GM04503 (cell line): ENCODE results near the gene GALNT10.

Experiments
- DNase-seq: peaks from one replicate; pipeline ENCODE4 v3.0.0-alpha.2; 2012; ENCODE audit warnings: low read depth

GALNT10 gene

DNA sequence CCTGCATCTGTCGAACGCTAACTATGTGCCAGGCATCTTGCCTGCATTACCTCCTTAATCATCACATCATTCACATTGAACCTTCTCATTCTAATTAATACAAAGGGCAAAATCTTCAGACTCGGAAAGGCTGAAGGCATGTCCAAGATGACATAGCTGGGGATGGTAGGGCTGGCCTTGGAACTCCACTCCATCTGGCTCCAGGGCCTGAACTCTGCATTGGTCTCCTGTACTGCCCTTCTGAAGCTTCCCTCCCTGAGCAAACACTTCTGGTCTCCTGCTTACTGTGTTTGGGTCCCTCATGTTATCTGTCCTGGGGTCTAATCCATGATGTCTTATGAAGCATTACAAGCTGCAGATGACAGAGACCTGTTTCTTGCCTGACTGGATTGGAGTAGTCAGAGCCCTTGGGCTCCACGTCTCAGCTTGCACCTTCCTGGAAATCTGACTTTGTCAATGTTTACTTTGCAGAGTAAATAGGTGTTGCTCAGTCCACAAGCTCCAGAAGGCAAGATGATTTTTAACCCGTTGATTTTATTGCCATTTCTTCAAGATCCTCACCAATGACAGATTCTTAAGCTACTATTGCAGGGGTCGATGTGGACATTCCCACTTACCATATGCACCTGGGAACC lies 106.1 kb downstream of the GALNT10 start:
- no peak for DNase-seq

DNA sequence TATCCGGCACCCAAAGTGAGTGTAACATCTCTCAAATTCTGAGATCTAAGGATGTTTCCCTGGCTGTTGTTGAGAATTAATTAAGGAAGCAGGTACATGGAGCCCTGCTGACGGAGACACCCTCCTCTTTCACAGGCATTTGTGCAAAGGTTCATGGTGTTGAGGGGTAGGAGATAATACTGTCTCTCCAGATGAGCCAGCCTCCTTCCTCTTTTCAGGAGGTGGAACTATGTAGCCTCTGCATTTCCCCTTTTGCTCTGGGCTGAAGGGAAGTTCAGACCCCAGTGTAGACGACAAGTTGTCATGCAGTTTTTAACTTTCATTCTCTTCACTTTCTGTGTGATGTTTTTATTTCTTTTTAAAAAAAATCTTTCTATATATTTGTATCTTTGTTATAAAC lies 107.5 kb downstream of the GALNT10 start:
- DNase-seq: no peak

DNA sequence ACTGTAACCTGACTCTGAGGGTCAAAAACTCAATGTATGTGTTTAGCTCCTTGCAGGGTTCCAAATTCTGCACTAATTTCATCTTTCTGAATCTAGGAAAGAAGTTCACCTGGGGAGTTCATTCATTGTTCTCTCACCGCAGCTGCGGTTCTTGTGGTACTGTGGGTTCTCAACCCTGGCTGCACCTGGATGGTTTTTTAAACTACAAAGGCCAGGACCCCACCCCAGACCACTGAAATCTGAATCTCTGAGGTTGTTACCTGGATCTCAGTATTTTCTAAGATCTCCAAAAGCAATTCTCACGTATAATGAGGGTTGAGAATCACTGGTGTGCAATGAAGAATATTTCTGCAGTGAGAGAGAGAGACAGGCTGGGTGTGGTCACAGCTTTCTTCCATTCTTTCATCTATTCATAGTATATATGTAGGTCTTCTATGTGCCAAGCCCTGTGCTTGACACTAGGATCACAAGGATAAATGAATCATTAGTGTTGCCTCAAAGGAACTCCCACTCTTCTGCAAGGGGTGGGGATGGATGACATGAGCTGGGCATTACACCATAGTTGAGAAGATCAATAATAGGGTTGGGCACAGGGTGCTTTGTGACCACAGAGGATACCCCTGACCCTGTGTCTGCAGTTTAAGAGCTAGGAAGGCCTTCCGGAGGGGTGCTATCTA lies 109.8 kb downstream of the GALNT10 start:
- no peak for DNase-seq

DNA sequence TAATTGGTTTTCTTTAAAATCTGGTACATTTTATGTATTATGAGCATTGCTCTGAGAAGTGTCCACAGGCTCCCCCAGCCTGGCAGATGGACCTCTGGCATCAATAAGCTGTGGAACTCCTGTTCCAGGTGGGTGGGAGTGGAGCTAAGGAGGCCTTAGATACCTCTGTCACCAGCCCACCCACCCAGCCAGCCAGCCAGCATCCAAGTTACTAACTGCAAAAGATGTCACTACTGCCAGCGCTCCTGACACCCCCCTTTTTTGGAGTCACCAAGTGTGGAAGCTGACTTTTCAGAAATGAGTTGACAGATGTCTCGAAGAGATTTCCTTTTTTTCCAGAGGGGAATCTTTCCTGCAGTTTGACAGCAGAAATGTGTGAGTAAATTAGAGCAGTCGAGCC lies 111.2 kb downstream of the GALNT10 start:
- no peak for DNase-seq

DNA sequence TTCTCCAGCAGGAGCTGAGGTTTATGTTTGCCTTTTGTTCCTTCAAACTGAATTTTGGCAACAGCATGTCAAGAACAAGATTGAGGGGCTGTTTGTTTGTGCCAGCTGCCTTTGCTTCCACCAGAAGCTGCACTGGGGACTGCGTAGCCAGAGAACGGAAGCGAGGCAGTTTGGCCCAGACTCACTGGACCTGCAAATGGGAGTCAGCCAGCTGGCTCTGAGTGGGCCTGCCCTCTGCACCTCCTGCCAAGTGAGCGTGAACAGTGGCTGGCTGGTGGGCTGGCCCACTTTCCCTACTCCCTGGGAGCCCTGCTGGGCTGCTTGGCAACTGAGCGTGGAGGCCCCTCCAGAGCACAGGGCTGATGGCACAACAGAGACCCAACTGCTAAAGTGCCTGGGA lies 111.6 kb downstream of the GALNT10 start:
- no peak for DNase-seq

DNA sequence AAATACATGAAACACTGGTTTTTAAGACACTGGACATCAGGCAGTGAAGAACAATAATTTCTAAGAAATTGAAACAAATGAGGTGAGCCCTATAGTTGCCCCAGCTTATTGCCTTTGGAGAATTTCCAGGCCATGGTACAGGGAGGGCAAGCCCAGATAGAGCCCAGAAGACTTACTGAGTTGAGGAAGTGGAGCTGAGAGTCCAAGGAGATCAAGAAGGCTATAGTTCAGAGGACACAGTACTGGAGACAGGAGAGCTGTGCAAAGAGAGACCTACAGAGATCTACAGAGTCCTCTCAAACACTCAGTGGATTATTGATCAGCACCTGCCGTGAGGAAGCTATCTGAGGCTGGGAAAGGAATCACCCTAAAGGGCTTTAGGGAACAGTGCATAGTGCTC lies 112.6 kb downstream of the GALNT10 start:
- no peak for DNase-seq

DNA sequence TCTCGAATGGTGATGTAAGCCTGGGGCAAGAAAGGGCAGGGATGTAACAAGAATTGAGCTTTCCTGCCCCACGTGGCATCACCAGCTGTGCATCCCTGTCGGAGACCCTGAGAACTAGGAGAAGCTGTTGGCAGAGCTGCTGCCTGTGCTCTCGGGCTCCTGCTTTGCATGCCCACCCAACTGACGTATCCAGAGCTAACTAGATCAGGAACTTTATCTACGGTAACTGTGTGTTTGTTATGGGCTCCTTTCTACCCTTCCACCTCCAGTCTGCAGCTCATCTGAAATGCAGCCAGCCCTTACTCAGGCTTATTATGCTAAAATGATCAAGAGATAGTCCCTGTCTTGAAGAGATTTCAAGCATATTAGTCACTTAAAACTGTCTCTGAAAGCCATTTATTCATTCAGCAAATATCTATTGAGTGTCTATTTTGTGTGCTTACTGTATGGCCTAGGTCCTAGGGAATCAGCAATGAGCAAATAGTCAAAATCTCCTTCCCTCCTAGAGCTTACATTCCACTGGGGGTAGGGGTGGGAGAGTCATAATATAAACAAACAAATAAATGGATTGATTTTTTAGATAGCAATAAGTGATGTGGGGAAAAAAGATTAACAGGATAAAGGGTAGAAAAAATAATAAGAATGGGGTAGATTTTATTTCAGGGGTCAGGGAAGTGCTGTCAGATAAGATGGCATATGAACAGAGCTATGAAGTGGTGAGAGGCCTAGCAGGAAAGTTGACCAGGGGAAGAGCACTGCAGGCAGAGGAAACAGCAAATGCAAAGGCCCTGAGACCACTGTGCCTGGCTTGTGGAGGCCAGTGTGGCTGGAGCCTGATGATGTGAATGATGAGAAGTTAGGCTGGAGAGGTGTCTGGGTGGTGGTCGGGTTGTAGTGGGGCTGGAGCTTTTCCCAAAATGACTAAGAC lies 118.2 kb downstream of the GALNT10 start:
- peak; percentile 65 for DNase-seq

DNA sequence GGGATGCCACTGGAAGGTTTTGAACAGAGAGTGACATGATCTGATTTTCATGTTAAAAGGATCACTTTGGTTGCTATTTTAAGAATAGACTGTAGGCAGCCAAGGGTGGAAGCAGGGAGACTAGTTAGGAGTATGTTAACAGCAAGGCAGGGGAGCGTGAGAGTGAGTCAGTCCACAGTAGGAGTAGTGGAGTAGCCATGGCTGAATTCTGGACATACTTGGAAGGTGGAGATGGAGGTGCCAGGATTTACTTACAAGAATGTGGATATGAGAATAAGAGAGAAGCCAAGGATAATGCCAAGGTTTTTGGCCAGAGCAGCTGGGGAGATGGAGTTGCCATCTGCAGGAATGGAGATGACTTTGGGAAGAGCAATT lies 118.8 kb downstream of the GALNT10 start:
- DNase-seq: peak; percentile 31

DNA sequence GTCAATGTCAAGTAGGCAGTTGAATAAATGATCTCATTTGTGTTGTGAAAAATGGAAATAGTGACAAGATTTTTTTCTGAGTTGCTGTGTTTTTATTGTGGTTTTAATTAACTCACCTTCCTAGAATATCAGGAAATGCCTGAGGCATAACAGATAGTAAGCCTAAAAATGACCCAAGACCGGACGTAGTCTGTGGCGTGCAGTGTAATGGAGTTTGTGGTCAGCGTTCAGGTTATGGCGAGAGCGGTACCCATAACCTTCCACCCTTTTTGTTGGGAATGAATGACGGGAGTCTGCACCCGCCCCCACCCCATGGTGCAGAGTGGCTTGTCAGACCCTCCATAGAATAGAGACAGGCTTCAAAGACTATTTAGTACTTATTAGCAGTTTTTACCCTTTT lies 119.3 kb downstream of the GALNT10 start:
- no peak for DNase-seq

DNA sequence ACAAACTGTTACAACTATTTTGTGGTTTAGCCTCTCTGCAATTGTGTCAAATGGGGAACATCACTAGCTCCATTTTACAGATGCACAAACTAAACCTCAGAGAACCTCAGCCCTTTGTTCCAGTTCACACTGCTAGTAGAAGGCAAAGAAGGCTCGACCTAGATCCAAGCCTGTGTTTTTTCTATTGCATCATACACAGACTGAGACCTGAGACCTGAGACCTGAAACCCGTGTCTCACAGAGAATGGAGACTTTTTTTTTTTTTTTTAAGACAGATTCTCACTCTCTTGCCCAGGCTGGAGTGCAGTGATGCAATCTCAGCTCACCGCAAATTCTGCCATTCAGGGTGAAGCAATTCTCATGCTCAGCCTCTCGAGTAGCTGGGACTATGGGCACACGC lies 120.8 kb downstream of the GALNT10 start:
- no peak for DNase-seq

DNA sequence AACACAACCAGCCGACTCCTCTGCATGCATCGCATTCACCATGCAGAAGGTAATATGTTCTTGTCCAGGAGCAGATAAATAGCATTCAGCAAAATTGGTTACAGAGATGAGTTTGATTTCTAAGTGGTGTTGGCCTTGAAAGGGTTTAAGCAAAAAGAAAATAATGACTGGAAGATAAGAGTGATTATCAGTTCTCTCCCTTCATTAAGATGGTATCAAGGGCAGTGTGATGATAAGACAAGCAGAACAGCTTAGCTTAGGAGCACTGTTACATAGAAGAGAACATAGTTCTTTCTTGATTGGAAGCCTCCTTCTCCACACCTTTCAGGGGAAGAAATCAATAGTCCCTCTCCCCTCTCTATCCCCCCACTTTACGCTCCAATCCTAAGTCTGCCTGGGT lies 121.5 kb downstream of the GALNT10 start:
- no peak for DNase-seq

DNA sequence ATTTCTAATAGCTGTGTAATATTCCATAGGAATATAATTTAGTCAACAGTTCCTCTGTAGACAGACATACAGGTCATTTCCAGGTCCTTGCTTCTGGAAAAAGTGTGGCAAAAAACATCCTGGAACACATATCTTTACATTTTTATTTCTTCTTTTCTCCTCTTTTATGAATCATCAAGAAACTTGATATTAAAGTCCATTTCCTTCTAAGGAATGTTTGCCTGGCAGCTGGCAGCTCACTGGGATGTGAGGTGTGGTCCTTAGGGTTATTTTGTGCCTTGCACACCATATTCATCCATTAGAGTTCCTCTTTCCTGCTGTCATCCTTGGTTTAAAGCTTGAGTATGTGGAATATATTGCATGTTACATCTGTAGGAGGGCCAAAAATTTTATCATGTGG lies 122.0 kb downstream of the GALNT10 start:
- DNase-seq: no peak

DNA sequence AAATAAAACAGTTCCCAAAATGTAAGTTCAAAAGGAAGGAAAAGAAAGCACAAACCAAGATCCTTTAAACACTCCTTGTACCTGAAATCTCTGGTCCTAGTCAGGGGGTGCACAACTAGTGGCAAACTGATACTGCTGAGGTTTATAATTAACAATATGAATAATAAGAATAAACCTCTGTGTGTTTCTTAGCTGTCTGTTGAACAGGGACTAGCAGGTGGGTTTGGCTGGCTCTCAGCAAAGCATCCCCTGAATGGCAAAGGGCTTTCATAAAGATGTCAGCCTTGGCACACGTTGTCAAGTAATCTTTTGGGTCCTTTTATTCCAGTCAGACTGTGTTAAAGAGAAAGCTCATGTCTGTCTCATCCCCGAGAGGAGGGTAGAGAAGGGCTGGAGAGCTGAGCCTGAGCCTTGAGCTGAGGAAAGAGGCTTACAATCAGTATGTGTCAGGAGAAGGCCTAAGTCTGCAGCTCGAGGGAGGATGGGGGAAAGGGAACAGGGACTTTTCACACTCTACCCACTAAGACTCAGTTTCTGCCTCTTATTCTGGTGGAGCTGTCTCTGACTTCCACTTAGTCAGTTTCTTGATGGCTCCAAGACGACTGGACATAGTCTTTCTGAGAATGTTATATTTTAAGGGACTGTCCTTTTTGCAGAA lies 123.0 kb downstream of the GALNT10 start:
- no peak for DNase-seq

DNA sequence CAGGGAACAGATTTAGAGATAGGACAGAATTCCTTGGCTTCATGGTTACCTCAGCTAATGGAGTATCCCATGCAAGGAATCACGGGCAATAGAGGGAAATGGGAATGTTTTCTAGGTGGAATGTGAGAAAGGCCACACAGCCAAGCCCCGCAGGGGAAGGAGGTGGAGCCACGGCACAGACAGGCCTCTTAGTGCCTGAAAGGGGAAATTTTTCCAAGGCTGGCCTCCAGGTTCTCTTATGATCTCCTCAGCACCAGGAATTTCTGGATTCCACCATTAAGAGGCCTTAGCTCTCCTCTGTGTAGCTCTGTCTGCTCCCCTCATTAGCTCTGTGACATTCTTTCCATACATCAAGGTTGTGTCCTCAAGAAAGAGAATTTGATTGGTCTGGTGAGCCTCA lies 124.7 kb downstream of the GALNT10 start:
- DNase-seq: no peak

DNA sequence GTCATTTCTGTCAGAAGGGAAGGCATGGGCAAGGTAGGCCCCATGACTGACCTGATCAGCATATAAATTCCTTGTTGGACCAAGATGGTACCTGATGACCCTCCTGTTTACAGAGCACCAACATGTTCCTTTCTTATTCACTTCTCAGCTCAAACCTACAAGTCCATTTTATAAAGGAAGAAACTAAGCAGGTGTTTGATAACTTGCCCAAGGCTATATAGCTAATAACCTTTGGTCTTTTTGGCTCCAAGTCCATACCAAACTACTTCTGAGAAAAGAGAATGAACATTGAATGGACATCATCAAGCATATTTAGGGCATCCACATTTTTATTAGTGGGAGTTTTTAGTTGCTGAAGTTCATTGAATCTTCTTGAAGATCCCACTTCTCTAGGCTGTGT lies 125.2 kb downstream of the GALNT10 start:
- DNase-seq: no peak

DNA sequence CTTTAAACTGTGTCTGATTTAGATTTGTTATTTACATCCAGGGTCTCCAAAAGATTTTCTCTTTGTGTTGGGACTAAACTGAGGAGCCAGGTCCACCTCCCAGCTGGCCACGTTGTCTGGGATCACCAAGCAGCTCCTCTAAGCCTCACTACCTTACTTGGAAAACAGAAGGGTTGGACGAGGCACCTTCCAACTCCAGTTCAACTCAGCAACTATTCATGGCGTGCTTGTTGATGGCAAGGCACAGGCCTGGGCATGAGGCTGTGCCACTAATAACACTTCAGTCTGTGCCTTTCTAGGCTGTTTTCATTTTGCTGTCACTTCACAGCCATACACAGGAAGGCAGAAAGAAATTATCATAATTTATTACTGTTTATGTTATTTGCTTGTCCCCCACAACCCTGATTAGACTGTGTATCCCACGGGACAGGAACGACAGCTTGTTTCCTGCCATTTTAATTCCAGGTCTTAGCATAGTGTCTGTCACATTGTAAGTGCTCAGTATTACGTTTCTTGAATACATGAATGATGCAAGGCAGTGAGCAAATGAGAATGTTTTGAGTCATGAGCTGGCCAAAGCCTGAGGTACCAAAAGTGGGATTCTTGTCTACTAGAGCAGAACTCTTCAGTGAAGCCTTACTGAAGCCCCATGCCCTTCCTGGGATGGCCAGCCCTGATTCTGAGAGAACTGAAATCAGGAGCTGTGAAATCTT lies 125.8 kb downstream of the GALNT10 start:
- no peak for DNase-seq

DNA sequence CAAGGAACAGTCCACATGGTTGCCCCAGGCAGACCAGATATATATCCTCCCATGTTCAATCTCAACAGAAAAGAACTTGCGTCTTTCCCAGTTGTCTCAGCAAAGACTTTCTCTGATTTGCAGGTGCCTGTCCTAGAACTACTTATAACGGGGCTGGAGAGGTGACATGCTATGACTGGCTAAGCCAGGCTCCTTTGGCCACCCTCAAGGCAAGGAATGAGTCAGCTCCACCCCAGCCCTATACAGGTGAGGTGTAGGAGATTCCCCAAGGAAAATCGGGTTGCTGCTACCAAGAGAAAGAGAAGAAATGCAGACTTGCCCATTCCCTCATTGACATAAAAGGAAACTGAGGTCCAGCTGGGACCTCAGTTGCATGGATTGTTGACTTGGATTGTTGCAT lies 127.4 kb downstream of the GALNT10 start:
- DNase-seq: no peak

DNA sequence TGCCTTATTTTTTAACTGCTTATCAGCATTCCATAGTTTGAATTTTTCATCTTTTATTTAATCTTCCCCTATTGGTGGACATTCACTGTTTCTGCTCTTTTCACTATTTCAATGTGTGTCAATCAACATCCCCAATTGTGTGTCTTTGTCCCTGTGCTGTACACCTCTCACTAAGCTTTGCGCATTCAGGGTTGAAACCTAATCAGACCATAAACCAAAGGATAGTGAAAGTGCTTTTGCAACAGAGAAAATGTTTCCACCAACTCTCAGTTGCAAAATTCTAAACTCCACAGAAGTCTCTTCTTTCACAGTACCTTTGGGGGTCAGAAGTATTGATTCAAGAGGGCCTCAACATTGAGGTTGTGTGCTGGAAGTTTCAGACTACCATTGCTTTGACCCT lies 128.2 kb downstream of the GALNT10 start:
- no peak for DNase-seq

DNA sequence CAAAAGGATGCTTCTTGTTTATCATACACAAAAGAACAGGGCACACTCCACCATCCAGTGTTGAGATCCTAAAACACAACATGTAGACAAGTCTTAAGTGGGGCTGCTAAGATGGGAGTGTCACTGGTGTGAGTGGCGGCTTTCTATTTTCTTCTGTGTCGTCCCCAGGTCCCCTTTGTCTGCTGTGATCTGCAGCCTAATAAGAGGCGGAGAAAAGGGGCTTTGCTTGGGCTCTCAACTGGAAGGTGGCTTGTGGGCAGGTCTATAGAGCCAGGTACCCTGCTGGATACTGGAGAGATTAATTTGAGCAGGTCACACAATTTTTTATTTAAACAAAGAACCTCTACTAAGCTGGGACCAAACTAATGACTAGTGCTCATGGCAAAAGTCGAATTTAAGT lies 129.2 kb downstream of the GALNT10 start:
- DNase-seq: no peak

DNA sequence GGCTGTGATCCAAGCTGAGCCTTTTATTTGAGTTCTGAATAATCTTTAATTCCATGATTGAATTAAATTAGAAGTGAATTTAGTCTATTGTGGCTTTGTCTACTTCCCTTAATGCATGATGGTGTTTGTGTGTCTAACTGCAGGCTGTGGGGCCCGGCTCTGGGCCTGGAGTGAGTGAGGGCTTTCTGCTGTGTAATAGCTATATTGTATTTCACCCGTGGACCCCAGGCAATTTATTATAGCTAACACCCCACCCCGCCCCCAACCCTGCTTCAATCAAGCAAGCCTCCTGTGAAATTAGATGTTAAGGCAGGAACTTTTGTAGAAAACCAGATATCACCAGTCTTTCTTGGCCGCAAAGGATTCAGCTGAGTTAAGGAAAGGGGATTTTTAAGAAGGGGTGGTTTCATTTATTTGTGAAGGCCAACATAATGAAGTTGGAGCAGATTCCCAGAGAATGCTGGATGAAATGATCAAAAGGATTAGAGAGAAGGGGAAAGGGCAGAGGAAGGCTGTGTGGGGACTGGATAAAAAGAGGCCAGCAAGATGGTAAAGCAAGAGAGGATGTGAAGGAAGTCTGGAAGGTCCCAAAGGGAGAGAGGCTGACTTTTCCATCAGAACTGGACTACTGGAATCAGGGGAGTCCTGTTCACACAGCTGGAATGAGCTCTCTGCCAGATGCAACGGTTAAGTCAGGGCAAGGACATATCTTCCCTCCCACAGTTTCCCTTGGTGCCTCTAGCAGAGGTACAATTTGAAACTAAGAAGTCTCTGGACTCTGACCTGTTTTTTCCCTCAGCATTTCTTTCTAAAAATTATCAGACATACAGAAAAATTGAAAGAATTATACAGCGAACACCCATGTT lies 129.9 kb downstream of the GALNT10 start:
- no peak for DNase-seq

DNA sequence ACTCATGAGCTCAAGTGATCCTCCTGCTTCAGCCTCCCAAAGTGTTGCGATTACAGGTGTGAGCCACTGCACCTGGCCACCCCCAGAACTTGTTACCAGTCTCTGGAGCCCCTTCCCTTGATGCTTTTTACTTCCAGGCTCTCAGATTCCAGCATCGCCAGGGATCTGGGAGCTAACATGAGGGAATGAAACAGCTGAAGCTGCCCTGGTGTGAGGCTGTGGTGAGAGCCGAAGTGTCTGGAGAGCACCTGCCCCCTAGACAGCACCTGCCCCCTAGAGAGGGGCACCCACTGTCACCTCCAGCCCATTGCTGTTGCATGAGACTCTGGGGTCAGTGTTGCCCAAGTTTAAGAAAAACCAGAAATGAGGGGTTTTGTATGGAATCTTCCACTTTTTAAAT lies 131.0 kb downstream of the GALNT10 start:
- no peak for DNase-seq
